GM21381 (cell line): ENCODE results near the gene AMHR2.

Experiments
- ATAC-seq: cut with Tn5 transposase; IDR thresholded peaks from one replicate; pipeline ENCODE4 v1.9.1; 2021; ENCODE audit warnings: mild to moderate bottlenecking, moderate library complexity; ENCODE audit not compliant: unreplicated experiment

AMHR2 gene

DNA sequence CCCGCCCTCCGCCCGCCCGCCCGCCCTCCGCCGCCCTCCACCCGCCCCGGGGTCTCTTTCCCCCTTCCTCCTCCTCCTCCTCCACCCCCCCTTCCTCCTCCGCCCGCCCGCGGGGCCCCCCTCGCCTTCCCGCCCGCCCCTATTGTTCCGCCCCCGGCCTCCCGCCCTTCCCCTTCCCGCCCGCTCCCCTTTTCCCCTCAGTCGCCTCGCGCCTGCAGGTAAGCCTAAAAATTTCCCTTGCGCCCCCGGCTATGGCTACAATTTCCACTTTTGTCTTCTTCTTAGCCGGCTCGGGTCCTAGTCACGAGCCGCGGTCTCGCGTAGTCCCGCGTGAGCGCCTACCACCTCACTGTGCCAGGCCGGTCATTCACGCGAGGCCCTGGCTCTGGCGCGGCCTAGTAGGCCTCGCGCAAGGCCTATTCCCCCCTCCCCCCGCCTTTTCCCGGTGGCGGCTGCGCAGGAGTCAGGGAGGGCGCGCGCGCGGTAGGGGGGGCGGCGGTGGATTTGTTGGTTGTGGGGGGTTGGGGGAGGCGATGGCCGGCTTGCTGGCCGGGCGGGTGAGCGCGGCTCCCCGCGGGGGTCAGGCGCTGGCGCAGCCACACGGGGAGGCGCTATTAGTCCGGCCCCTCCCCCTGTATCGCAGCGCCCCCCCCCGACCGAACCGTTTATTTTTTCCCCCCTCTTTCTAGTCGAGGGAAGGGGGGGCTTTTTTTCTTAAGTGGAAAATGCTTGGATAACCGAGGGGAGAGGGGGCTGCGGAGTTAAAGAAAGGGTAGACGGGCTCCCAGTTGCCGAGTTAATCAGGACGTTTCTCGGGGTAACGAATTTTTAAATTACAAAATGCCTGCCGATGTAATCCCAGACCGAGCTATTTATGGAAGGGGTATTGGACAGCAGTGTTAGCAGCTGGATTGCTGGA, 28.8 kb downstream of the AMHR2 start:
- no peak for ATAC-seq

DNA sequence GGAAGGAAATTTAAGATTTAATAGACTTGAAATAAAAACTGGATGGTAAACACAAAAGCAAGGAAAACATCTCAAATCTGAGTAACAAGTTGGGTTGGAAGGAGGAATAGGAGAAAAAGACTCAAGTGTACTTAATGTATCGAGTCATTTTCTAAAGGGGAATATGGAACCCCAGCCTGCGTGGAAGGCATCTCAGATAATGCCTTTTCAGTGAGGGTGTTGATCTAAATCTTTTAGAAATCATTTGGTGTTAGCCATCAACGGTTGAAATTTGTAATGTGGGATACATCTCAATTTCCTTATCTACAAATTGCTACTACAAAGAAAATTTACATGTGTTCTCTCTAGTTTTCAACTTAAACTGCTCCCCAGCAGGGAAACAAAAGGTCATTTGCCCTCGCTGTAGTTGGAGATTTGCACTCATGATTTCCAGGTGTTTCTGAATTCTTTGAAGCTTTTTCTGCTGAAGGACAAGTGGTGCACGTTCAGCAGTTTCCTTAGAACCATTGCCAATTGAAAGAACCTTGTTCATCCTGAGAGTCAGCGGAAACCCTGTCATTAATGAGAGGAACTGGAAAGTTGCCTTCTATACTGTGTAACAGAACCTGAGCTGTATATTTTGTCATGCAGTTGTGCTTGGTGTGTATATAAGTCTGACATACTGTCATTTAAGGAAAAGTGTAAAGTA, 30.4 kb downstream of the AMHR2 start:
- no peak for ATAC-seq

- ATAC-seq = no peak
Measured at GRCh38 chr12:53454707-53455106, 31.1 kb downstream of the AMHR2 start.

GRCh38 chr12:53456654-53457366, 33.2 kb downstream of the AMHR2 start:
- no peak for ATAC-seq

GRCh38 chr12:53459097-53459496, 35.4 kb downstream of the AMHR2 start:
- ATAC-seq = no peak

- ATAC-seq = no peak
Measured at GRCh38 chr12:53461059-53461458, 37.4 kb downstream of the AMHR2 start.

DNA sequence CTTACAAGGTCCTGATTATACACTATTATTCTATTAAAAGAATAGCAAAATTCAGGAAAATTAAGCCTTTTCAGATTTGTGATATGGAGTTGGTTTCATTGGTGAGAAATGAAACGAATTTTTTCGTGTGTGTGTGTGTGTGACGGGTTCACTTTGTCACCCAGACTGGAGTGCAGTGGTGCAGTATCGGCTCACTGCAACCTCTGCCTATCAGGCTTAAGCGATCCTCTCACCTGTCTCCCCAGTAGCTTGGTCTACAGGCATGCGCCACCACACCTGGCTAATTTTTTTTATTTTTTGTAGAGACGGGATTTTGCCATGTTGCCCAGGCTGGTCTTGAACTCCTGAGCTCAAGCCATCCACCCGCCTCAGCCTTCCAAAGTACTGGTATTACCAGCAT, 37.9 kb downstream of the AMHR2 start:
- ATAC-seq = no peak

GRCh38 chr12:53462935-53463334, 39.3 kb downstream of the AMHR2 start:
- ATAC-seq = no peak

DNA sequence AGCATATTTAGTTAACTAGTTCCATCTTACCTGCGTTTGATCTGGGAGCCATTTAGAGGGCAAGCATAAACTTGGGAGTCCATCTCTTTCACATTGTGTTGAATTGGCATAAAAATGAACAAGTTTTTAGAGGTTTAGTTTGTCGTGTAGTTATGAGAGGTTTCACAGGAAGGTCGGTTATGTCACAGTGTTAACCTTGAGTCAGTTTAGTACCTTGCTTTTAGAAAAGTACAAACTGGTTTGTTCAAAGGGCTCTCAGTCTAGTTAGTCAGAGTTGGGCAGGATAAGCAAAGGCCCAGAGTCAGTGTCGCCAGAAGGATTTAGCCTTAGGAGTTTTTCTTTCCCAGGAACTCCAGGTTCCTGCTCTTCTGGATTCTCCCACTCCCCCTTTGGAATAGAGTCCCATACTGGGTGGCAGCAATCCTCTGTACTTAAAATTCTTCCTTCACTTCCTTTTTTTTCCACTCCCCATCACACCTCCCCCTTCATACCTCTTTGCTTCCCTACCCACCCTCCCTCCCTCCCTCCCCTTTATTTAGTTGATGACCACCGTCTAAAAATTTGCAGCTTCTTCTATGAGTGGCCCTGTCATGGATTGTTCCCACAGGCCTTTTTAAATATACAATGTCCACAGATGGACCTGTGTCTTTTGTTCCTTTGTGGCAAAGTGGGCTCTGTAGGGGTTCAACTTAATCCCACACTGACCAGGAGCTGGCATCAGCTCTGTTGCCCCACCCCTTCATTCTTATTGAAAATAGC, 40.3 kb downstream of the AMHR2 start:
- ATAC-seq = no peak

DNA sequence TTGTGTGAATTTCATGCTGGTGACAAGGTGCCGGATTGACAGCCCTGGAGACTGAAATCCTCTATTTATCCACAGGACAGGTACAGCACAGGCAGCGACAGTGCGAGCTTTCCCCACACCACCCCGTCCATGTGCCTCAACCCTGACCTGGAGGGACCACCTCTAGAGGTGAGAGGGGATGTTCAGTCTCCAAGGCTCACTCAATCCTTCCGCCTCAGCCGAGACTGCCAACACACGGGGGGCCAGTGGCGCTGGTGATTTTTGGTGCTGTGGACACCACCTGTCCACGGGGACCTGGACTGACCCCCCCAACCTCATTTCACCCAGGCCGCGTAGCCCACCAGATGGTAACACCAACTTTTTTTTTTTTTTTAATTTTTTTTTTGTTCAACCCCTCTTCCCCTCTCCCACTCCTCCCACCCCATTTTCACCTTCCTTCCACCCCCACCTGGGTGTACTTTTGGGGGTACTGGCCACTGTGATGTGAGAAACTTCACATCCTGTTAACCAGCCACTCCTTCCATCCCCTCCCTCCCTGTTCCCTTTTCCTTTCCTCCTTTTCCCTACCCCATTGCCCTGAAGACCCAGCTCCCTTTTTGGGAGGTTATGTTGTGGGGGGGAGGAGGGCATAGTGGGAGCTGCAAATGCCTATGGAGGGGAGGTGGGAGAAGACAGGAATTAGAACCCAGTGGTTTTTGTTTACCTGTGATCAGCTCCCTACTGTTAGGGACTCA, 41.2 kb downstream of the AMHR2 start:
- ATAC-seq = no peak

DNA sequence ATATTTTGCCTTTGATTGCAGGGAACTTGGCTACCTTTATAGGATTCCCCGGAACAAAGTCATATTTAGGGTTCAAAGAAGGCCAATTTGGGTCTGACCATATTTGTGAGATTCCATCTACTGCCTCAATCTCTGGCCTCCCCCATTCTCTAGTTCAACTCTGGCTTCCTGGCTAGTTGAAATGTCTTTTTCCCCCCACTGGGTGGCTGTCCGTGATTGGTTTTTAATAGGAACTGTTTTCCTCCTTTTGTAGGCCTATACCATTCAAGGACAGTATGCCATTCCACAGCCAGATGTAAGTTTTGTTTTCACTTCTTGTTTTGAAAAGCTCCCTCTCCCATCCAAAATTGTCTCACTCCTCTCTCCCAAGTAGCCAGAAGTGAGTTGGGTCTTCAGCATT, 42.0 kb downstream of the AMHR2 start:
- ATAC-seq = no peak

DNA sequence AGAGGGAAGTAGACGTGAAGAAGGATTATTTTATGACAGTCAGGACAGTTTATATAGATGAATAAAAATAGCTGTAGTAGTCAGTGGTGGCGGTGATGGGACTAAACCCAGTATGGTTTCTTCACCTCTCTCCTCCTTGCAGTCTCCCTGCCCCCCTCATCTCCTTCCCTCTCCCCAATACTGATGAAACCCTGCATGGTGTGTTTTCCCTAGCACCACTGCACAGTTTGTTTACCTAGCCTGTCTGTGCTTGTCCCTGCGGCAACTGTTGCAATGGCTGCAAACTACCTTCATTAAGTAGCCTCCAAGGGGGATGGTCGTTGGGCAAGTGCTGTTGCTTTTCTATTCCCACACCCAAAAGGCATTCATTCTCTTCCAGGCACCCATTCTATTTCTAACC, 43.0 kb downstream of the AMHR2 start:
- no peak for ATAC-seq

GRCh38 chr12:53467082-53467481, 43.4 kb downstream of the AMHR2 start:
- ATAC-seq = no peak

DNA sequence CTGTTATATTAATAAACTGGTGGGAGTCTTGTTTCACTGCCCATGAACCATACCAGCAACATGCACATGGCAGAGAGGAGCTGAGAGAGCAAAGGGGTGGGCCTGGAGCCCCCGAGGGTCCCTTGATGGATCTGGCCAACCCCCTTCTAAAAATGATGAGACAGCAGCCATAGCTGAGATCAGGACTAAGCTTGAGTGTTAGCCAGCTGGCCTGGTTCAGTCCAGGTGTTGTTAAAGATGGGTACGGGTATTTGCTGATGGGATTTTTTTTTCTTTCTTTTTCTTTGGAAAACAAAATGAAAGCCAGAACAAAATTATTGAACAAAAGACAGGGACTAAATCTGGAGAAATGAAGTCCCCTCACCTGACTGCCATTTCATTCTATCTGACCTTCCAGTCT, 44.2 kb downstream of the AMHR2 start:
- no peak for ATAC-seq

DNA sequence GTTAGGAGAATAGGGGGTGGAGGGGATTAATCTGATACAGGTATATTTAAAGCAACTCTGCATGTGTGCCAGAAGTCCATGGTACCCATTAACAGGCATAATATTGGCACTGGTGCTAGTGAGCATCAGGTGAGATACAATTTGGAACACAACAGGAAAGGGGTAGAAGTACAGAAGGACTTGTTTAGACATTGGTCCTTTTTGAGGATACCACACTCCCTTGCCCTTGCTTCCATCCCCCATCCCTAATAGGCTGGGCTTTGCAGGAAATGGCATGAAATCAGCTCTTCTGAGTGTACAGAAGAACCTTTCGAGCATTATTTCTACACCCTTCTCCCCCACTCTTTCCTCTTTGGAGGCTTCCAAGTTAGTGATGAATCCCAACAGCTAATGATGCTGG, 44.6 kb downstream of the AMHR2 start:
- ATAC-seq = no peak

DNA sequence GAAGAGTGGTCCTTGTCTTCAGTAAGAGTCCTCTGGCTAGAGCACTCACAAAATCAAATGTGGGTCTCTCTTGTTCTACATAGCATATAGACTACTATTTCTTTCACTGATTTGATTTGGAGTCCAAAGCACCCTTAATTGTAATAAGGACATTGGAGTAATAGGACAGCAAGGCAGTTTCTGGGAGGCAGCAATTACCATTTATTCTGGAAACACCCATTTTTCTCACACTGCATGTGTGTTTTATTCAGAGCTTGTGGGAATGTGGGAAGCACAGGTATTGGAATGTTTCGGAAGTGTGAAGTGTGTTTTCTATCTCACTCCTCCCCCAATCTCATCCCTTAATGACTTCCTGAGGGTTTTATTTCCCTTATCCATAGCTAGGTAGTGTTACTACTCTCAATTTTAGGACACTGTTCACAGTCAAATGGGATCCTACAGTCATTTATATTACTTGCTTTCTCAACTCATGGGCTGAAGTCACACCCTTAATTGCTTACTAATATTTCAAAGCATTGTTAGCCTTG, 48.5 kb downstream of the AMHR2 start:
- no peak for ATAC-seq

GRCh38 chr12:53474077-53474476, 50.4 kb downstream of the AMHR2 start:
- no peak for ATAC-seq

- ATAC-seq = no peak
Measured at GRCh38 chr12:53474819-53475218, 51.2 kb downstream of the AMHR2 start.

GRCh38 chr12:53476769-53477209, 53.1 kb downstream of the AMHR2 start:
- ATAC-seq = no peak

DNA sequence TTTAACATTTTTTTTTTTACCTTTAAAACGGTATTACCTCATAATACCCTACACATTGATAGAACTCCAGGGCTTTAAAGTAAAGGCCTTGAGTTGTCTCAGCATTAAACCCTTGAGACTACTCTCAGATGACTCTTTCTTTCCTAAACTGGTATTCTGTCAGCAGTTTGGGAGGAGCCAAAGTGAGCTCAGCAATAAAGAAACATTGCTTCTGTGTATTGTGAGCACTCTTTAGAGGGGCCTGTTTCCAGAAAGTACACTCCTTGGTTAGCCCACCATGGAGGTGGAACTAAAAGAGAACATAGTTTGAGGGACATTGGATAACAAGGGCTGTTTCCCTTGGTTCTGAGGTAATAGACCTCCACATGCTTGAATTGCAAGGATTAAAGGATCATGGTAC, 55.2 kb downstream of the AMHR2 start:
- no peak for ATAC-seq
